Measurements from ENCODE around the gene UCK2.

The UCK2 gene

DNA sequence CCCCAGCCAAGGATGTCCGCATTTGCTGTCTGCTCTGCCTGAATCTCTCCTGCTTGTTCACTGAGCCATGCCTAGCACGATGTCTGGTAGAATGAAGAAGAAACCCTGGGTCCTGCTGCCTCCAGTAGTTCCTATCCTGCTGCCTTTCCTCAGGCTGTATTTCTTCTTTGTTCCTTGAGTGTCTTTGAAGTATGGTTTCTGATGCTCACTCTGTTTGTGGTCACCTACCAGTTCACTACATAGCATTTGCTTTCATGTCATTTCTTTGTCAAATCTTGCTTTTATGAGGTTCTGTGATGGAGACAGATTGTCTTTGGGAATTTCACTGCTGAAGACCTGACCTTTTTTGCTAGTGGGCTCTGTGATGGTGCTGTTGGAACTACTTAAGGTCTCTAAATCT lies 5.9 kb downstream of the UCK2 start:
- in situ Hi-C loops (cut with HindIII; ENCODE audit: low sequenced_read_pairs), result no loop called here

DNA sequence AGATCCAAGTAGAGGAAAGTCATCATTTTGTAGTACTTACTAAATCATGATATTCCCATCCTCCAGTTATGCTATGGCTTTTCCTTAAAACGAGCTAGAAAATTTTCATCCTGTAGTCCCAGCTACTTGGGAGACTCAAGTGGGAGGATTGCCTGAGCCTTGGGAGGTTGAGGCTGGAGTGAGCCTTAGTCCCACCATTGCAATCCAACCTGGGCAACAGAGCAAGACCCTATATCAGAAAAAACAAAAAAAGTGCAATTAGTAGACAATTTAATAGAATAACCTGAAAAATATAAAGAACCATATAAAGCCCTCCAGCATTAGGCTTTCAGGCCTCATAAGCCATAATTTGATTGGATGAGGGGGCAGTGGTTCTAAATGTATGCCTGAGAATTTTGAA lies 6.8 kb downstream of the UCK2 start:
- in situ Hi-C loops (cut with HindIII; ENCODE audit: low sequenced_read_pairs), result no loop called here

DNA sequence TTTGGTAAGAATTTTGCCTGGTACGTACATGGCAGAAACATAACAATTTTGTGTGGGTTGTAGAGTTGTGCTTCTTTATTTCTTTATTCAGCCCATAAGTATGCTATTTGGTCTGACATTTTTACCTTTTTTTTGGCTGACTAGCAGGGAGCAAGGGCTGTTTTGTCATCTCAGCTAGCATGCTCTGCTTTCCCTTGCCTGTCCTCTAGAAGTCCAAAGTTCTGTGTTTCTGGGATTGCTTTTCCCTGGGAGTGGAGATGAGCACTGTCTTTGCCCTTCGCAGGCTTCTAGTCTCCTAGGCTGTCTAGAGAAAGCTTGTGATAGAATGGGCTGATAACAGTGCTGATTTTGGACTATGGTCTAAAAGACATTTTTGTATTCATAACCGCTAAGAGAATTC lies 7.5 kb downstream of the UCK2 start:
- in situ Hi-C loops (cut with HindIII; ENCODE audit: low sequenced_read_pairs), result no loop called here

DNA sequence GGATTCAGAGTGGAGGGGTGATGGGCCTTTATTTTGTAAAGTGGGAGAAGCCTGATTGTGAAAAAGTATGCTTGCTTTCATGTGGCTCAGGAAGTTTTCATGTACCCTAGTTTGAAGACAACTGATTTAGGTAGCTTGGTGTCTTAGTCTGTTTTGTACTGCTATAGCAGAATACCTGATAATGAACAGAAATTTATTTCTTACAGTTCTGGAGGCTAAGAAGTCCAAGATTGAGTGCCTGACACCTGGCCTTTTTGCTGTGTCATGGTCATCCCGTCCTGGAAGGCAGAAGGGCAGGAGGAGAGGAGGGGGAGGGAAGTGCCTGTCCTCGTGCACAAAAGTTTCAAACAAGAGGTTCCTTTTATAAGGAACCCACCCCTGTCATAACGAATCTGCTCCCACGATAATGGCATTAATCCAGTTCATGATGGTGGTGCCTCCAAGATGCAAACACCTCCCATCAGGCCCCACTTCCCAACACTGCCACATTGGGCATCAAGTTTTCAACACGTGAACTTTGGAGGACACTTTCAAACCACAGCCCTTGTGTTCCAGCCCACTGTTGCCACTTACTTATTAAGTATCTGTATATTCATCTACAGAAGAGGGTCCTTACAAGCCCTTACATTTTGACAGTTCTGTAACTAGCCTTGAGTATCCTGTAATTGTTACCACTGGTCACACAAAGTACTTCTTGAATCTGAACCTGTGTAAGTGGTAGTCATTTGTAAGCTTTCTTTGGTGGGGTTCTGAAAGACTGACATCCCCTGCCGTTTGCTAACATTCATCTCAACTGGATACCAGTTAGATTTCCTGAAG lies 9.5 kb downstream of the UCK2 start:
- in situ Hi-C loops (cut with HindIII; ENCODE audit: low sequenced_read_pairs), result no loop called here

DNA sequence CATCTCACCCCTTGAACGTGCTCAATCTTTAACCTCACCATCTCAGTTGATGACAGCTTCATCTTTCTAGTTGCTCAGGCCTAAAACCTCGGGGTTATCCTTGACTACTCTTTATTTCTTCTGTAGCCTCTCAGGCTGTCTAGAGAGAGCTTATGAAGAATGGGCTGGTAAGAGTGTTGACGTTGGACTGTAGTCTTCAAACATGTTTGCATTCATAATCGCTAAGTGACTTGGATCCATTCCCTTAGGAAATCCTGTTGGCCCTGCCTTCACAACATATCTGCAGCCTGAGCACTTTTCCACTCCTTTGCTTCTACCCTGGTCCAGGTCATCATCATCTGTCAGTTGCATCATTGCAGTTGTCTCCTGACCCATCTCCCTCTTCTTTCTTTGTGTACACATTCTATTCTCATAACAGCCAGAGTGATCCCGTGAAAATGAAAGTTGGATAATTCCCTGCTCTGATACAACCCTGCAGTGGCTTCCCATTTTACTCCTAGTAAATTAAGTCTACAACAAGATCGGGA lies 10.5 kb downstream of the UCK2 start:
- in situ Hi-C loops (cut with HindIII; ENCODE audit: low sequenced_read_pairs), result no loop called here

DNA sequence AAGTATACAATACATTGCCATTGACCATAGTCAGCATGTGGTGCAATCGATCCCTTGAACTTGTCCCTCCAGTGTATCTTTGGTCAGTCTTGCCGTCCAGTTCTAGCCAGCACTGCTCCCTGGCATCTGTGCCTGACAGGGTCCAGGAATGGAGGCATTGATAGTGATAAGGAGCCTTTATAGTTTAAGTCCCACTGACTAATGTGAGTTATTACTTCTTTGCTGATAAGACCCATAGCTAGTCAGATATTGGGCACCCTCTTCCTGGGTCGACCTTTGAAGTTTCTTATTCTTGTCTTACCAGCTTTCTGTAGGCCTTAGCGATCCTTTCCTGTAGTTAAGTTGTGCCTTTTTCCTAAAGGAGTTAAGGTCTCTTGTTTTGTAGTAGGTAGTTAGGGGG lies 13.0 kb downstream of the UCK2 start:
- in situ Hi-C loops (cut with HindIII; ENCODE audit: low sequenced_read_pairs), result no loop called here

DNA sequence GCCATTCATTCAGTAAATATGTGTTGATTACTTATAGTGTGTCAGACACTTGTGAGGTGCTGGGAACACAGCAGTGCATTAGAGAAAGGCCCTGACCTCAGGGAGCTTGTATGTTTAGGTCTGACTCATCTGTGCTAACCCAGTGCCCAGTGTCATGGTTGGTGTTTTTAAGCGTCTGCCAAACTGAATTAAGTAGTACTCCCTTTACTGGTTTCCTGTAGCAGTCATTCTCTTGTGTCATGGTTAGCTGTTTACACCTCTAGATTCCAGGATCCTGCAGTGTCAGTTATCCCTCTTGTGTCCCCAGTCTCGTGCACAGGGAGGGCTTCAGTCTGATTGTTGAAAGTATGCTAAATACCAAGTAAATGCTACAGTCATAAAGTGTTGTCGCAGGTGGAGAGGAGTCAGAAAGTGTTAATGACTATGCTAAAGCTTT lies 14.2 kb downstream of the UCK2 start:
- in situ Hi-C loops (cut with HindIII; ENCODE audit: low sequenced_read_pairs), result no loop called here

DNA sequence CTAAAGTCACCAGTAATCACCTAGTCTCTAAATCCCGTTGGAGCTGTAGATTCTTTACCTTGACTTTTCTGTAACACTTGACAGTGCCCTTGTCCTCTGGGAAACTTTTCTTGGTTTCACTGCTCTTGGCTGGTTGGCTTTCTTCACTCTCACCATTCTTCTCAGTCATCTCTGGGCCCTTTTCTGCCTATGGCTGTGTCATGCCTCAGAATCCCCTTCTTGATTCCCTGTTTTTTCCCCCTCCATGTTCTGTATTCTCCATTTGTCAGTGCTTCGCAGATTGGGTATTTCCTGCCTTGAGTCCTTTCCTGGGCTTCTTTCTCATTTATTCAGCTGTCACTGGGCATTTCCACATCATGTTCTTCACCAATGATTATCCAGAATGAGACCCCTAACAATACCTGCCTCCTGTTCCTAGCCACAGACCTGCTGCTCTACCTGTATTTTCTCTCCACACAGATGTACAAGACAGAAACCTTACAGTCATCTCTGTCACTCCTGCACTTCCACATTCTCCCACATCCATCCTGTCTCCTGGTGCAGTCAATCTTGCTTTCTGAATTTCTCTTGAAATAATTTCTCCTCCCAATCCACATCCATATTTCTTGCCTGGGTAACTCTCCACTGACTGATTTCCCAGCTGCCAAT lies 14.7 kb downstream of the UCK2 start:
- in situ Hi-C loops (cut with HindIII; ENCODE audit: low sequenced_read_pairs), result no loop called here

DNA sequence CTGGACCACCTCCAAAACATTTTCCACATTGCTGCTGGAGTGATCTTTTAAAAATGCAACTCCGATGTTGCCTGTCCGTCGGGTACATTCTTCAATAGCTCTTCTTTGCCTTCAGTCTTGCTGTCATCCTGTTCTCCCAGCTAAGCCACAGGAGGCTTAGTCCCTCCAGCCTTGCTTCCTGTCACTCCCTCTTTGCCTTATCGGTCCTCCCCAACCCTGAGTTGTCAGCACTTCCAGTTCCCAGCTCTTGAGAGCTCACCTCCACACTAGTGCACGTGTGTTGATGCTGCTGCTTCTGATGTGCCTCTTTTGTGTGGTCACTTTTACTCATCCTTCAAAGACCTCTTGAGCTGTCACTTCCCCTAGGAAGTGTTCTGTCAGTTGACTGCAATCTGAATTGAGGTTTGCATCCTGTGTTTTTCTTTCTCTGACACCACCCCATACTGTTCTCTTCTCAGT lies 15.3 kb downstream of the UCK2 start:
- in situ Hi-C loops (cut with HindIII; ENCODE audit: low sequenced_read_pairs), result no loop called here

DNA sequence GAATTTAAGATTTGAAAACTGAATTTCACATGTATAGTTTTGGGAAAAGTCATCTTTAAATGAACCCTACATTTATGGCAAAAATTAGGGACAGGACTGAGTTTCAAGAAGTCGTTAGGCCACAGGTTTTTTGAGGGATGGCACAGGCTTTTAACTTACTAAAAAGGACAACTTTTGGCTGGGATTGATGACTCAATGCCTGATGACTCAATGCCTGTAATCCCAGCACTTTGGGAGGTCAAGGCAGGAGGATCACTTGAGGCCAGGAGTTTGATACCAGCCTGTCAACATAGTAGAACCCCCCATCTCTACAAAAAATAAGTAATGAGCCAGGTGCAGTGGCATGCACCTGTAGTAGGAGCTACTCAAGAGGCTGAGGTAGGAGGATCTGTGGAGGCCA lies 15.9 kb downstream of the UCK2 start:
- in situ Hi-C loops (cut with HindIII; ENCODE audit: low sequenced_read_pairs), result no loop called here

DNA sequence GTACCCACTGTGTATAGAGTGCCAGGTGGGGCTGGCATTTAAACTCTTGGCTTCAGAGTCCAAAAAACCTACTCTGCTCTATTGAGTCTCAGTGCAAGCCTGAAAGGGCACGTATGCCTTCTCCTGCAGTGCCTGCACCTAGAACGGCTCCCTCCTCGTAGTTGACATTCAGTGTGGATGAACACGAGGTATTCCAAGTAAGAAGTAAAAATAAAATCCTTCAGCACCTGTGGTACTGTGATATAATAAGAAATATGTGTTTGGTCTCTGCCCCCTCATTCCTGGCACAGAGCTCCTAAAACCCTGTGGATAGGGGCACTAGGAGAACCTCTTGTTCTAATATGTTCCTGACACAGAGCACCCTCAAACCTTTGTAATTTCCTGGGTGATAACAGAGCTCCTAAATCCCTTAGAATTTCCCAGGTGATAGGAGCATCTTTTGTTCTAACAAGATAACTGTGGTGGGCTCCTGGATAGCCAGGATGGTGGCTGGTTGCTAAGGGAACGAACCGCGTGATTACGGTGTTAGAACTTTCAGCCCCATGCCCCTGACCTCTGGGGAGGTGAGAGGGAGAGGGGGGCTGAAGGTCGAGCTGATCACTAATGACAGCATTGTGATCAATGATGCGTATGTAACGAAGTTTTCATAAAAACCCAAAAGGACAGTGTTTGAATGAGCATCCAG lies 16.8 kb downstream of the UCK2 start:
- in situ Hi-C loops (cut with HindIII; ENCODE audit: low sequenced_read_pairs), result no loop called here

DNA sequence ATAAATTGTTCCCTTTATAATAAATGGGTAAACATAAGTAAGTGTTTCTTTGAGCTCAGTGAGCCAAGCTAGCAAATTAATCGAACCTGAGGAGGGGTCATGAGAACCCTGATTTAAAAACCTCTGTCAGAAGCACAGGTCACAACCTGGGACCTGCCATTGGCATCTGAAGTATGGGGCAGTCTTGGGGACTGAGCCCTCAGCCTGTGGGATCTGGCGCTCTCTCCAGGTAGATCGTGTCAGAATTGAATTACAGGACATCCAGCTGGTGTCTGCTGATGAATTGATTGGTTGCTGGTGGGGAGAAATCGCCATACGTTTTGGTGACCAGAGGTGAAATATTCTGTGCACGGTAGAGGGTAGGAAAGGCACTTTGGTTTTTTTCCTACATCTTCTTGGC lies 17.5 kb downstream of the UCK2 start:
- in situ Hi-C loops (cut with HindIII; ENCODE audit: low sequenced_read_pairs), result no loop called here

DNA sequence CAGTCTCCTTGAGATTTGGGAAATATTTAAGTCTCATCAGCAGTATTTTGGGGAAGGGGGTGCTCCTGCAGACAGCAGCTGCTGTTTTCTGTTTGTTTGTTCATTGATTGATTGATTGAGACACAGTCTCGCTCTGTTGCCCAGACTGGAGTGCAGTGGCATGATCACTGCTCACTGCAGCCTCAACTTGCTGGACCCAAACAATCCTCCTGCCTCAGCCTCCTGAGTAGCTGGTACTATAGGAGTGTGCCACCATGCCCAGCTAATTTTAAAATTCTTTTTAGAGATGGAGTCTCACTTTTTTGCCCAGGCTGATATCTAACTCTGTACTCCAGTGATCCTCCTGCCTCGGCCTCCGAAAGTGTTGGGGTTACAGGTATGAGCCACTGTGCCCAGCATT lies 18.2 kb downstream of the UCK2 start:
- in situ Hi-C loops (cut with HindIII; ENCODE audit: low sequenced_read_pairs), result no loop called here

DNA sequence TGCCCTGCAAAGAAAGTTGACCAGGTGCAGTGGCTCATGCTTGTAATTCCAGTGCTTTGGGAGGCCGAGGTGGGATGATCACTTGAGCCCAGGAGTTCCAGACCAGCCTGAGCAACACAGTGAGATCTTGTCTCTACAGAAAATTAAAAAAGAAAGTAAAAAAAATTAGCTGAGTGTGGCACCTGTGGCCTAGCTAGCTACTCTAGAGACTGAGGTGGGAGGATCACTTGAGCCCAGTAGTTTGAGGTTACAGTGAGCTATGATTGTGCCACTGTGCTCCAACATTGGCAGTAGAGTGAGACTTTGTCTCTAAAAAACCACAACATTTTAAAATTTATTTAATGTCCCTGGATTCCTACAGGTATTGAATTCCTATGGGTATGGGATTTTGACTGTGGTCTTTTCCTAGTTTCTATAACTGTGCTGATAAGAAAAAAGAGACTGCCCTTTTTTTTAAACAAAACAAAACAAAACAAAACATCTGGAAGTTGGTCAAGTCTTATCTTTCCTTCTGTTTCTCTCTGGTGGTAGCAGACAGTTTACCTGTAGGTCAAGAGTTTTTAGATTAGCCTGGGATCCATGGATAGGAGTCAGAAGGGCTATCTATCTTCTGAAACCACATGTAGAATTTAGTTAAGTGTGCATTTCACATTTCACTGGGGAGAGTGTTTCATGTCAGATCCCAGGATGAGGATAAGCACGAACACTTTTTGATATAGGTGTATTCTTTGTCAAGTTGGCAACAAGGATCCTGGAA lies 18.8 kb downstream of the UCK2 start:
- in situ Hi-C loops (cut with HindIII; ENCODE audit: low sequenced_read_pairs), result no loop called here

DNA sequence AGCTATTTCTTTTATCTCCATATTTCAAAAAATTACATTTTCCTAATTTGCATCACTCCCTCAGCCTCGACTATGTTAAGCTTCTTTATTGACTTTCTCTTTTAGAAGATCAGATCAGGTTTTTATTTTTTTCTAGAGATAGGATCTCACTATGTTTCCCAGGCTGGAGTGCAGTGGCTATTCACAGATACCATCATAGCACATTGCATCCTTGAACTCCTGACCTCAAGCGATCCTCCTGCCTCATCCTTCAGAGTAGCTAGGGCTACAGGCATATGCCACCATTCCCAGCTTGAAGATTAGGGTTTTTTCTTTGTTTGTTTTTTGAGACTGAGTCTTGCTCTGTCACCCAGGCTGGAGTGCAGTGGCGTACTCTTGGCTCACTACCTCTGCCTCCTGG lies 20.1 kb downstream of the UCK2 start:
- in situ Hi-C loops (cut with HindIII; ENCODE audit: low sequenced_read_pairs), result no loop called here

DNA sequence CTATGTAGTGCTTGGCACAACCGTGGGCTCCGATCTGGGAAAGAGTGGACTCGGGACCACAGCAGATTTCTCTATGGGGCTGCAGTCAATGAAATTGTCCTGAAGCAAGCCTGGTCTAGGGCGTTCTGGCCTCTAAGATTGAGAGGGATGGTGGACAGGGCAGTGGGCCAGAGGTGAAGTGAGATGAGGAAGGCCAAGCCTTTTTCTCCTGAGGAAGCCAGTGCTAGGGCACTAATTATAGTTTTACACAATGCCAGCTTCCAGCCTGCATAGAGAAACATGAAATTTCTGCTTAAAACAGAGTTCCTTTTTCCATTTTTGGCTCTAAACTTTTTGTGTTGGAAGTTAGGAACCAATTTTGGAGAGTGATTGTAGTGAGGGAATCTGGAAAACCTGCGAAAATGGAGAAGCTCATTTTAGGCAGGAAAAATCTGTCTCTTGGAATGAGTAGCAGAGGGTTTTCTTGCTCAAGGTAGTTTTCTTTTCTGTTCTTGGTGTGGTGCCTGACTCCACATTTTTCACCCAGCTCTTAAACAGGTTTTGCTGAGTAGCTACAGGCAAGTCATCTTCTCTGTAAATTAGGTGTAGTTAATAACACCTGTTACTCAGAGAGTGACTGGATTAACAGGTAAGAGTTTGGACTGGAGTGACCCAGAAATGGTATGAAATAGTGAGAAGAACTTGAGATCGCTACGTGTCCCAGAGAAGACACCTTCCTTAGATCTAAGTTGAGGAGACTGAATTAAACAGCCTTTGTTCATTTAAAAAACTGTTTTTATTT lies 22.1 kb downstream of the UCK2 start:
- in situ Hi-C loops (cut with HindIII; ENCODE audit: low sequenced_read_pairs), result no loop called here

DNA sequence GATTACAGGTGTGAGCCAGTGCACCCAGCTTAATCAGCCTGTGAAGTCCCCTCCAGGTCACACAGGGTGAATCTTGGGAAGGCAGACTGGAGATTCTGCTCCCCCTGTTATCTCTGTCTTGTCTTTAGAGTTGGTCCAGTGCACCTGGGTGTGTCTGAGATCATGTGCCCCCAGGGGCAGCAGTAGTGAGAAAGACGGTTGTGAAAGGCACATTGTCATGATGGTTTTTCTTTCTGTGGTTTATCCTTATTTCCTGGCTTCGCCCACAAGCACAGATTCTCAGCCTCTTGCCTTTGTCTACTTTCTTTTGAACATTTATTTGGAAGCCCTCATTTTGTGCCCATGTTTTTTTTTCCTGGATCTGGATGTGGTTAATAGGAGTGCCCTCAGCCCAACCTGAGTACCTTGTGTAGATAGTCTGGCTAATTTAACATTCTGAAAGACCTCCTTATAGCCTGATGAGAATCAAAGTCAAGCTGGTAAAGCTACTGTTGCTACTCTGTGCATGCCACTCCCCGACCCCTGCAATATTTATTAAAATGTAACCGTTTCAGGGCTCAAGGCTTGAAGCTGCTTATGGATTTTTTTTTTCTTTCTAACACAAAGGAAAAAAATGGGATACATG lies 23.7 kb downstream of the UCK2 start:
- in situ Hi-C loops (cut with HindIII; ENCODE audit: low sequenced_read_pairs), result no loop called here

DNA sequence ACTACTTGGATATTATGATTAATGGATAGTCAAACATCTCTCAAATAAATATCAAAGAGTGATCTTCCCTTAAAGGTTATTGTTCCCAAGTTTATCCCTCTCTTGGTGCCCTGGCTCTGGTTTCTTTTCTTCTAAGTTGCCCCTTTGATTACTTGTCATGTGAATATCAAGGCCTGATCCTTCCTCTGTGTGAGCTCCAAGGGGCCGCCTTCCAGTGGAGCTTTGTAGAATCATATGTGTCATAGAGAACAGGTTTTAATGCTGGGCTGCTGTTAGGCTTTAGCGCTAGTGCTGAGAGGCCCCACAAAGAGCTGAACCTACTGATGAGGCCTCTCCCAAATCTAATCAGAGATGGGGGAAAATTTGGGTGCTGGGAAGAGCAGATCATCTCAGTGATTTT lies 25.5 kb downstream of the UCK2 start:
- in situ Hi-C loops (cut with HindIII; ENCODE audit: low sequenced_read_pairs), result no loop called here

DNA sequence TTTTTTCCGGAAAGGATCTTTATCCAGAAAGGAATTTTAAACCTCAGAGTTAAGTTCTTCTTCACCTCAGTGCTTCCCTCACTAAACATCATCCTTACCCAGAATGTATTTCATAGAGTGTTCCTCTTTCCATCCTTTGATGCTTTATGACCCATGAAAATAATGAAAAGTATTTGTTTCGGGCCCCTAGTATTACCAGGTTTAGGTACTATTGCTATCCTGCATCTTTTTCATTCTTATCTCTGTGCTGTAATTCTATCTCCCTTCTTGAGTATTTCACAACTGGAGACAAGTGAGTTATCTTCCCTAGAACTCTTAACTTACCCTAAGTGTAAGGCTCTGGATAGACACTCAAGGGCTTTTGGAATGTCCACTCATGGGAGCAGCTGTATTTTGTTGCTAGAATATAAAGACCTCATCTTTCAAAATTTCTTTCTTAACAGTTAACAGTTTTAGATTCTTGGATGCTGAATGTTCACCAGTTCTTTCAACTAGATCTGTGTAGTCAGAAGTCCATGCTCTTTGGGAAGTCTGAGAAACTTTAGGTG lies 26.2 kb downstream of the UCK2 start:
- in situ Hi-C loops (cut with HindIII; ENCODE audit: low sequenced_read_pairs), result no loop called here

All from DLD1 (cell line).